ENCODE measurements around the gene RSAD2.
"Not testable (repeated sequence)": the region's sequence is repeated elsewhere in the genome, so short reads cannot be mapped to it uniquely, and the experiment has no call there.

DNA sequence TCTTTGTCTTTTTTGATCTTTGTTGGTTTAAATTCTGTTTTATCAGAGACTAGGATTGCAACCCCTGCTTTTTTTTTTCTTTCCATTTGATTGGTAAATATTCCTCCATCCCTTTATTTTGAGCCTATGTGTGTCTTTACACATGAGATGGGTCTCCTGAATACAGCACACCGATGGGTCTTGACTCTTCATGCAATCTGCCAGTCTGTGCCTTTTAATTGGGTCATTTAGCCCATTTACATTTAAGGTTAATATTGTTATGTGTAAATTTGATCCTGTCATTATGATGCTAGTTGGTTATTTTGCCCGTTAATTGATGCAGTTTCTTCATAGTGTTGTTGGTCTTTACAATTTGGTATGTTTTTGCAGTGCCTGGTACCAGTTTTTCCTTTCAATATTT, 25.0 kb downstream of the RSAD2 start:
- not testable (repeated sequence) for TF ChIP-seq ZBTB1 (CRISPR knock-in tag; IDR thresholded peaks at IDR 0.05; ENCODE audit: borderline replicate concordance, low read depth); CBX5 (IDR thresholded peaks at IDR 0.05; ENCODE audit: borderline replicate concordance, low read depth); CTCF (IDR thresholded peaks at IDR 0.05 in 2 of 3, conservative IDR thresholded peaks at IDR 0.05 in 1 of 3; ENCODE audit: insufficient read depth in 2 of 3, low read depth in 1 of 3, low read length in 3 of 3); KAT8 (IDR thresholded peaks at IDR 0.05; ENCODE audit: low read depth); SNAPC5 (CRISPR knock-in tag; IDR thresholded peaks at IDR 0.05); ZNF282 (CRISPR knock-in tag; IDR thresholded peaks at IDR 0.05); BHLHE40 (IDR thresholded peaks at IDR 0.05; ENCODE audit: low read length); CHD4 (IDR thresholded peaks at IDR 0.05; ENCODE audit: insufficient read depth, insufficient replicate concordance, low read depth, low read length, poor library complexity, severe bottlenecking); ZNF785 (CRISPR knock-in tag; IDR thresholded peaks at IDR 0.05); PML (IDR thresholded peaks at IDR 0.05; ENCODE audit: low read length); POLR2A (conservative IDR thresholded peaks at IDR 0.05); CREB1 (IDR thresholded peaks at IDR 0.05); CREB1 (CRISPR knock-in tag; IDR thresholded peaks at IDR 0.05)
- TF ChIP-seq, protein P1, sequence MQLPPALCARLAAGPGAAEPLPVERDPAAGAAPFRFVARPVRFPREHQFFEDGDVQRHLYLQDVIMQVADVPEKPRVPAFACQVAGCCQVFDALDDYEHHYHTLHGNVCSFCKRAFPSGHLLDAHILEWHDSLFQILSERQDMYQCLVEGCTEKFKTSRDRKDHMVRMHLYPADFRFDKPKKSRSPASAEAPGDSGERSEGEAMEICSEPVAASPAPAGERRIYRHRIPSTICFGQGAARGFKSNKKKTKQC (CRISPR knock-in tag; IDR thresholded peaks at IDR 0.05), result not testable (repeated sequence)
